Adrenal gland (tissue), 12 donors: Measurements from ENCODE around the gene CEP41. TPM values are rescaled to one million over a fixed set of nuclear protein-coding genes. Genes with fewer than 3 reads are reported as not detected.

ENCODE experiments used
- DNase-seq, 7 donors: peaks; one replicate each; pipeline ENCODE4 v3.0.0-alpha.2; 2019 to 2020
- H3K27ac ChIP-seq, 5 donors: fragments of 200-600 bp; sonication (generic) in 4 of 5; 1 replicate in 3 of 5; 2 replicates in 2 of 5; pipeline versions ENCODE4 v1.5.1 to v1.8.0; 2016 to 2020; ENCODE audit warnings: mild to moderate bottlenecking in 1 of 5
- H3K27me3 ChIP-seq: fragments of 200-600 bp; 2 replicates; pipeline ENCODE4 v1.8.0; 2021
- H3K36me3 ChIP-seq, 2 donors: fragments of 200-600 bp; replicated peaks in 1 of 2; 1 replicate in 1 of 2; 2 replicates in 1 of 2; pipeline versions ENCODE4 v1.5.1 to v1.8.0; 2018 to 2022
- H3K4me1 ChIP-seq, 2 donors: fragments of 200-600 bp; replicated peaks in 1 of 2; 1 replicate in 1 of 2; 2 replicates in 1 of 2; pipeline versions ENCODE4 v1.5.1 to v1.8.0; 2018 to 2021
- H3K4me3 ChIP-seq, 4 donors: fragments of 200-600 bp; sonication (generic) in 3 of 4; one replicate each; pipeline ENCODE4 v1.5.1; 2016 to 2018
- H3K9me3 ChIP-seq, 3 donors: fragments of 200-600 bp; sonication (generic) in 1 of 3; replicated peaks in 1 of 3; 1 replicate in 2 of 3; 2 replicates in 1 of 3; pipeline versions ENCODE4 v1.5.1 to v1.8.0; 2016 to 2021
- CTCF ChIP-seq, 6 experiments: fragments of 450-650 bp in 4 of 6; fragments of 200-600 bp in 2 of 6; sonication (generic) in 1 of 6; IDR thresholded peaks; 1 replicate in 5 of 6; 2 replicates in 1 of 6; pipeline versions ENCODE4 v1.5.1 to v1.8.0; 2016 to 2021; ENCODE audit warnings: antibody characterized with exemption in 6 of 6, mild to moderate bottlenecking in 2 of 6, moderate library complexity in 1 of 6
- POLR2A ChIP-seq, 2 donors: fragments of 450-650 bp; IDR thresholded peaks; one replicate each; pipeline ENCODE4 v1.6.1; 2017; ENCODE audit warnings: antibody characterized with exemption in 2 of 2, mild to moderate bottlenecking in 2 of 2, moderate library complexity in 1 of 2
- WGBS, 4 donors: extraction: QIAGEN DNeasy Blood & Tissue Kit in 2 of 4; methylation state at CpG; one replicate each; pipeline versions ENCODE4 v1.1.5 to v1.1.7; 2013 to 2017; 5-methylcytosine and 5-hydroxymethylcytosine counted together
- intact Hi-C, 2 donors: fragments of 100-400 bp; cut with DNase I; formaldehyde crosslinking; loops; one replicate each; pipeline versions ENCODE4 v1.14.1 to v1.15.0; 2022 to 2023
- polyA plus RNA-seq, 3 donors: library from polyadenylated mRNA; stranded (reverse); fragments of 200-250 nt in 2 of 3; fragments of 350-450 nt in 1 of 3; fragmentation: Illumina TruSeq in 1 of 3; extraction: RNeasy Lipid Tissue Mini Kit (QIAGEN cat#74804) in 1 of 3; gene quantifications; one replicate each; pipeline ENCODE4 v1.2.3, GENCODE V29; 2013 to 2014
- total RNA-seq, 9 donors: library from RNA; depleted of rRNA in 4 of 9; stranded (reverse); fragments of >200 nt in 4 of 9; fragments of 120-200 nt in 1 of 9; fragmentation: NEBNext Ultra II Directional in 1 of 9; extraction: Animal tissue kit (Norgen Biotek cat#: 25700) in 1 of 9; gene quantifications; one replicate each; pipeline versions ENCODE4 v1.1.0 to v1.2.4, GENCODE V29; 2013 to 2023
- donor health status: healthy with polysubstance abuse.
- donor health status: Bipolar disorder and iron deficiency.
- donor health status: DM: yes; HTN: yes; CAD: no.
- donor health status: DM: no; HTN: no; CAD: no.
- donor health status: DM: no; HTN: no; CAD: no.
- donor health status: DM: yes; HTN: yes; CAD: no.

The CEP41 gene
- total and polyA plus RNA-seq, 12 donors = 3.9 to 22.9 (median 15.4) TPM

- H3K27me3 ChIP-seq = no peaks in the 10 kb centered on the region
- H3K36me3 ChIP-seq = no peaks in the 10 kb centered on the region
- DNase-seq = no peak
- no peak for TF ChIP-seq POLR2A (IDR thresholded peaks at IDR 0.05)
- TF ChIP-seq CTCF (IDR thresholded peaks at IDR 0.05) = no peak
- intact Hi-C loops = loop anchor here in 1 of 2 donors (10.0 kb wide), 1 partner anchor 98 kb away; the partner anchor contains the start of gene CPA1
- no peak overlapping the region for H3K4me3 ChIP-seq
- H3K9me3 ChIP-seq = no peaks in the 10 kb centered on the region
- WGBS, 4 donors = 96 to 98% (median 97%) methylated on average over 3 of the region's 3 CpGs
- H3K27ac ChIP-seq = no peak overlapping the region
- H3K4me1 ChIP-seq = peaks cover 7 to 16% of the 10 kb centered on the region in 2 donors
Measured at GRCh38 chr7:130483031-130483430, 42.2 kb upstream of the CEP41 start.

GRCh38 chr7:130481898-130482297 is 41.1 kb upstream of the CEP41 start:
- Histone ChIP-seq H3K4me3 (no peak overlapping the region), H3K27me3 (no peaks in the 10 kb centered on the region), H3K4me1 (peaks cover 5 to 11% of the 10 kb centered on the region in 2 donors), H3K36me3 (no peaks in the 10 kb centered on the region), H3K9me3 (no peaks in the 10 kb centered on the region), H3K27ac (peak overlapping the region in 3 of 5 donors; percentile 0 to 70 (median 20))
- TF ChIP-seq POLR2A (IDR thresholded peaks at IDR 0.05) = no peak
- TF ChIP-seq CTCF (IDR thresholded peaks at IDR 0.05) = no peak
- 31 to 42% (median 36%) methylated on average over 1 of the region's 1 CpG for WGBS, 4 donors
- intact Hi-C loops = loop anchor here in 1 of 2 donors (10.0 kb wide), 1 partner anchor 97 kb away; the partner anchor contains the start of gene CPA1
- DNase-seq = peak in 5 of 7 donors; percentile 21 to 53 (median 47)

GRCh38 chr7:130479716-130480400 is 39.0 kb upstream of the CEP41 start:
- no peaks in the 10 kb centered on the region for H3K9me3 ChIP-seq
- H3K36me3 ChIP-seq = no peaks in the 10 kb centered on the region
- intact Hi-C loops = loop anchor here in 1 of 2 donors (10.0 kb wide), 1 partner anchor 95 kb away; the partner anchor contains the start of gene CPA1
- no peak overlapping the region for H3K4me3 ChIP-seq
- no peaks in the 10 kb centered on the region for H3K27me3 ChIP-seq
- no peak overlapping the region for H3K27ac ChIP-seq
- TF ChIP-seq CTCF (IDR thresholded peaks at IDR 0.05) = no peak
- TF ChIP-seq POLR2A (IDR thresholded peaks at IDR 0.05) = no peak
- no peak for DNase-seq
- H3K4me1 ChIP-seq = peaks cover 0 to 7% of the 10 kb centered on the region in 2 donors
- WGBS, 4 donors = 81 to 91% (median 85%) methylated on average over 1 of the region's 1 CpG

GRCh38 chr7:130478991-130479390 is 38.2 kb upstream of the CEP41 start:
- peaks cover 0 to 7% of the 10 kb centered on the region in 2 donors for H3K4me1 ChIP-seq
- H3K36me3 ChIP-seq = no peaks in the 10 kb centered on the region
- H3K27ac ChIP-seq = no peak overlapping the region
- DNase-seq = no peak
- no peaks in the 10 kb centered on the region for H3K27me3 ChIP-seq
- TF ChIP-seq CTCF (IDR thresholded peaks at IDR 0.05) = no peak
- no peak for TF ChIP-seq POLR2A (IDR thresholded peaks at IDR 0.05)
- intact Hi-C loops = no loop called here
- 86 to 91% (median 86%) methylated on average over 3 of the region's 3 CpGs for WGBS, 4 donors
- no peaks in the 10 kb centered on the region for H3K9me3 ChIP-seq
- no peak overlapping the region for H3K4me3 ChIP-seq
